CD4-positive, alpha-beta T cell treated with Interleukin-15 for 1 hour (primary cell): Measurements from ENCODE around the gene ST7.

Experiments used
- DNase-seq: peaks from one replicate; pipeline ENCODE4 v3.0.0-alpha.2; 2020

ST7 gene

DNA sequence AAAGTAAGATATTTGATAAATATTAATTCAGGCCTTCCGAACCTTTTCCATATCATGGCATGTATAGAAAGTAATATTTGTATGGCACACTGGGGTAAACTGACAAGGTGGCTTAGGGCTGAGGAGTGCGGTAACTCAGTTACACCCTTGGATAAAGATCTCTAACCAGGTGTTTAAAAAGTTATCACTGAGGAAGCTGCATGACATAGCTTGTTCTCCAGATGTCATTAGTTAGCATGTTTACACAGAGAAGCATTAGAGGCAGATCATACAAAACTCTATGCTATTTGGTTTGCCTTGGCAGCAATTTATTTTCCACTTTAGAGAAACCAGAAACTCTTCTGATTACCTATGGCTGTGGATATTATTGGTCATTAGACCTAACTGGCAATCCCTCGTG, 118.2 kb downstream of the ST7 start:
- no peak for DNase-seq

DNA sequence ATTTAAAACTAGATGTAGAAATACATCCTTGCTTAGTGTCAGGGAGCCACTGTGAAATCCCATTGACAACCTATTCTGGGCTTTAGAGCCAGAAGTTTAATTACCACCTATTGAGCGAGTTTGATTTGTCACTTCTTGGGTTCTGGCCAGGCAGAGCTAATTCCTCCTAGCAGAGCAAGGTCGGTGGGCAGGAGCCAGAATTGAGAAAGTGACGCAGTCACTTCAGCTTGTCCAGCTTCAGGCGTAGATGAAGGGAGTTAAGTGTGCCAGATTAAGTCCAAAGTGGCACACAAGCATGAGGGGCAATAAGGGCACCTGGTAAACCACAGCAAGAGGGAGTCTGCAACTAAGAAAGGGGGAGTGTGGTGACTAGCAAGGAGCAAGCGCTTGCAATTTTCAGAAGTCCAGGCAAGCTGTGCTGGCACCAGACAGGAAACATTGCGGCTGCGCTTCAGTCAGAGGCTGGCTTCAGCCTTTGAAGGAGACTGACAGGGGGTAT, 119.4 kb downstream of the ST7 start:
- DNase-seq: no peak

GRCh38 chr7:117074378-117074777, 121.1 kb downstream of the ST7 start:
- no peak for DNase-seq

- DNase-seq: no peak
Observed at GRCh38 chr7:117075934-117076333, 122.6 kb downstream of the ST7 start.

DNA sequence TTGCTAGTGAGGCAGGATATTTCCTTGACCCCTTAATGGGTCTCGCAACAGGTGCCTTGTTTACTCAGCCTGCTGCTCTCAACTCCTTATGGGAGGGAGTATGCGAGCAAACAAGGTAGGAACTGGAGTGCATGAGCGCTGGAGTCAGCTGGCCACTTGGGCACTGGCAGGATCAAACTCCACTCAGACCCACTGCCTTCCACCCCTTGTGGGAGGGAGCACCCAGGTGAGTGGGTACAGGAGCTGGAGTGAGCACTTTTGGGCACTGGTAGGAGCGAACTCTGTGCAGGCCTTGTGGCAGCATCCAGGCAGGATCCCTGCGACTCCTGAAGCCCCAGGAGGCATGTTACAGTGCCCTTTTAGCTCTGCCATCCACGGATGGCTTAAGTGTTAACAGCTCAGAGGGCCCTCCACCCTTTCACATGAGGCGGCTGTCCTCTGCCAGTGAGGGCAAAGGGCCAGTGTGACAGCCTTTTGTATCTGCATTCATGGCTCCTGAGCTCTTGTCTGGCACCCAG, 123.2 kb downstream of the ST7 start:
- DNase-seq: no peak

- DNase-seq: no peak
Observed at GRCh38 chr7:117077658-117078057, 124.4 kb downstream of the ST7 start.

DNA sequence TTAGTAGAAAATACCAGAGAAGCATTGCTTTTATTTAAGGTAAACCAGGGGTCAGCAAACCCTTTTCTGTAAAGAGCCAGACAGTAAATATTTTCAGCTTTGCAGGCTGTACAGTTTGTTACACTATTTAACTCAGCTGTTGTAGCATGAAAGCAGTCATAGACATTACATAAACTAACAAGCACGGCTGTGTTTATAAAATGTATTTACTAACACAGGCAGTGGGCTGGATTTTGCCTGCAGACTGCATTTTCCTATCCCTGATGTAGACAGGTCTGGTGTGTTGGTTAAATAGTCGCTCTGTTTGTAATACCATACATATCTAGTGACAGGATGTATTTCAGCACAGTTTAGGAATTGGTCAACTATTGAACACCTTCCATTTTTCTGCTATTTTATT, 129.3 kb downstream of the ST7 start:
- no peak for DNase-seq

- DNase-seq: no peak
Observed at GRCh38 chr7:117083648-117084047, 130.3 kb downstream of the ST7 start.

DNA sequence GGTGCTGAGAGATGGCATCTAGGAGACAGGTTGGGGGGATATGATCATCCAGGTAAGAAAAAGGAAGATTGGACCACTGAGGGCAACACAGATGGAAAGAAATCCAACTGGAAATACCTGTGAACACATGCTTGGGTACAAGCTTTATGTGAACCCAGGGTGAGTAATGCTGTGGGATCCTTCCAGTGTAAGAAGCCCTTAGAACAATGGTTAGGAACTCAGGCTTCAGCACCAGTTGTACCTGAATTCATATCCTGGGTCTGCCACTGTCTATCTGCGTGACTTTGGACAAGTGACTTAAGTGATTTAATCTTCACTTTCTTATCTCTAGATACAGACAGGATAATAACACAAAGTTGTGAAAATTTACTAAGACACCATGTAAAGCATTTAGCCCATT, 131.0 kb downstream of the ST7 start:
- DNase-seq: no peak

- DNase-seq: no peak
Observed at GRCh38 chr7:117085275-117085674, 132.0 kb downstream of the ST7 start.

- DNase-seq: no peak
Observed at GRCh38 chr7:117085769-117086463, 132.6 kb downstream of the ST7 start.

DNA sequence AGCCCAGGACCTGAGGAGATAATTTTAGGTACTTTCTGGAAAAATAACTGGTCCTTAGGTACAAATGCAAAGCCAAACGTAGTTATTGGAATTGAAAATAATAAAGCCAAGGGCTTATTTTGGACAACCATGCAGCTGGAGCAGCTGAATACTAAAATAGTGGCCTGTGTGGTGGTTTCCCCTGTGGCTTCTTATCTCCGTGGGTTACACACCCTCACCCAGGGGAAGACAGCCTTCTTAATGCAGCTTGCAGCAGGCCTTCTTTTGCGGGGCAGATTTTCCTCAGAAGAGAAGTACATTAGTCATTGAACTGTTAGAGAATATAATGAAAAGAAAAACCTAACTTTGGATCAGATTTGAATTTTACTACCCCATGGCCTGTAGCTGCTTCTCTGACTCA, 133.5 kb downstream of the ST7 start:
- DNase-seq: no peak

DNA sequence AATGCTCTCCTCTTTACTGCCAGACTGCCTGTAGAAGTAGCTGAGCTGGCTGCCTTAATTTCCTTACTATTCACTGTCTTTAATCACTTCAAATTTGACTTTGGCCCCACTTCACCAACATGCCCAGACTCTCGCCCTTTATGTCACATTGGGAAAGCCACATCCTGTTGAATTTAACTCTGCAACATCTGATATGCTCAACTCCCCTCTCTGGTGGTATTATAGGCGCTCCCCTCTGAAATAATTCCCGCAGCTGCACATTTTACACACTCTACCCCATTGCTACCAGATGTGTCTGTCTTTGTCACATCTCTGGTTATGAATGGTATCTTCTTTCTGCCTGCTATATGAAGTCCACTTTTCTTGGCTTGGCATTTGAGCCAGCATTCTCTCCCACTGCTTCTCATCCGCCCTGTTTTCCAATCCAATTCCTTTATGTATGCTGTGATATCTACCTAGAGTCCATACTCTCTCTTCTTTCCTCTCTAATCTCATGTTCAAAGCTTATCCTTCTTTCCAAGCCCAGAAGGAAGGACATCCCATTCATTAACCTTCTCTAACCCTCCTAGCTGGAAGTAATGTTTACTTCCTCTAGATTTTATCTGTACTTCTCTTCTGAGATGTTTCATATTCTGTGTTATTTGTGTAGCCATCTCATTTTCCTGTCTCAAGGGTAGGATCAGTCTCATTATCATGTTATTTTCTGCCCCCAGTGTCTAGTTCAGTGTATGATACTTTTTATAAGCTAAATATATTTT, 134.5 kb downstream of the ST7 start:
- DNase-seq: no peak

GRCh38 chr7:117088623-117089194, 135.4 kb downstream of the ST7 start:
- DNase-seq: no peak

DNA sequence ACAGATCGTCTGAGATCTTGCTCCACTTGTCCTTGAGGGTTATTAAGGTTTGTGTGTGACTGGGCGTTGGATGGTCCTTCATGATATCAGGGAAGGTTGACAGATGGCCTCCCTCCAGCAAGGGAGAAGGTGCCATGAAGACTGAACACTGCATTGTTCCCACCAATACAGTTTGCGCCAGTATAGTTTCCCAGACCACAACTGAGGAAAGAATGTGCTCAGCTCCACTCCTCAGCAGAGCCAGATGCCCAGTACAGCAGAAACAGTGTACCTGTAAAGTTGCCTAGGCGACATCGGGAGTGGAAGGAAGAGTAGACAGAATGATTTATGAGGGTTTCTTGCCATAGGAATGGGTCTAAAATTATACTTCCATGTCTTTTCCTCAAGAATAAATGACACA, 137.5 kb downstream of the ST7 start:
- DNase-seq: no peak

DNA sequence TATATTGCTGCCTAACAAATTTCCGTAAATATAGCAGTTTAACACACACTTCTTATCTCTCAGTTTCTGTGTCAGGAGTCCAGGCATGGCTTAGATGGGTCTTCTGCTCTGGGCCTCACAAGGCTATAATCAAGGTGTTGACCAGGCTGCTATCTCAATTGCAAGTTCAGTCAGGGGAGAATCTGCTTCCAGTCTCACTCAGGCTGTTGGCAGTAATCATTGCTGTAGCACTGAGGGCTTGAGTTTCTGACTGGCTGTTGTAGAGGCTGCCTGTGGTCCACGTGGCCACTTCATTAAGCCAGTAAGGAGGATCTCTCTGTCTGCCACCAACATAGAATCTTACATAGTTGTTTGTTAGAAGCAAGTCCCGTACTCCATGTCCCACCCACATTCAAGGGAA, 138.4 kb downstream of the ST7 start:
- DNase-seq: no peak

DNA sequence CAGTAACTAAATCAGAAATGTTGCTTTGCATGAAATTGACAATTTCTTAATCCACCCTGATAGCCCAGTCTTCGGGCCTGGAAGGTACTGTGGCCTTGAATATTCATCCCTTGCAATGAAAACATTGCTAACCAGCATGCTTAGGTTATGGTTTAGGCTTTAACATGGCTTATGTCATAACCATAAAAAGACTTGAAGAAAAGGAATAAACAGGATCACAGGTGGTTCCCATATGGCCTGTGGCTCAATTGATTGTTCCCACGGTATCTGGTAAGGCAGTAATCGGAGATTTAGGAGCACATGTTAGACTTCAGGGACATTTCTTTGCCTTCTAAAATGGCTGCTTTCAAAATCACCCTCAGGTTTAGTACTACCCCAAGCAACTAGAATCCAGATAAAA, 139.5 kb downstream of the ST7 start:
- DNase-seq: no peak

DNA sequence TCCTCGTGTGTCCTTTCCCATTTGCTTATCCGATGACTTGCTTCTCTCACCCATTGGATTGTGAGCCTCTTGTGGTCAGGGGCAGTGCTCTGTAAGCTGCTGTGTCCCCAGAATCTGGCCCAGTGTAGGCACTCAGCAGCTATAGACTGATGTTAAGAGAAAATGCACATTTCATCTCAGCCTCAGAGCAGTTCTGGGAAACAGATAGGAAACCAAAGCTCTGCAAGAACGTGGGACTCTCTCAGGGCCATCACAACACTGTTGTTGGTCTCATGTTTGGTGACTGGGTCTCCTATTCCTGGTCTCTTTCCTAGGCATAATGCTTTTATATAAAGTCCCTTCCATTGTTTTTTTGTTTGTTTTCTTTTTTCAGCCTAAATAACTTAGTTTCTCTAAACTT, 141.2 kb downstream of the ST7 start:
- DNase-seq: no peak

DNA sequence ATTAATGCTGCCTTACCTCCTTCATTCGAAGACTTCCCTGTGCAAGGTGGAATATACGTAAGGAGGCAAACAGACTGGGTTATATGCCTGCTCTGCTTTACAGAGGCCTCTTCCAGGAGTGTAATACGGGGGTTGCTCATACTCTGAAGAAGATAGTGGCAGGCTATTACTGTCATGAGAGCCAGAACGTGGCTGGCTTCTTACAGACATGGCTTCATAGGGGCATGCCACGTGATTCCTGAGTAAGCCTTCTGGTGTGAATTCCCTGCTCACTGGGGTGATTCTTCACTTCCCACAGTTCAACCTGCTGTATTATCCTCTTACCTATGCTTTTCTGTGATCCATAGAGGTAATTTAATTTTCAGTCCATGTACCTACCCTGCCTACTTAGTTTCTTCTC, 141.8 kb downstream of the ST7 start:
- no peak for DNase-seq

DNA sequence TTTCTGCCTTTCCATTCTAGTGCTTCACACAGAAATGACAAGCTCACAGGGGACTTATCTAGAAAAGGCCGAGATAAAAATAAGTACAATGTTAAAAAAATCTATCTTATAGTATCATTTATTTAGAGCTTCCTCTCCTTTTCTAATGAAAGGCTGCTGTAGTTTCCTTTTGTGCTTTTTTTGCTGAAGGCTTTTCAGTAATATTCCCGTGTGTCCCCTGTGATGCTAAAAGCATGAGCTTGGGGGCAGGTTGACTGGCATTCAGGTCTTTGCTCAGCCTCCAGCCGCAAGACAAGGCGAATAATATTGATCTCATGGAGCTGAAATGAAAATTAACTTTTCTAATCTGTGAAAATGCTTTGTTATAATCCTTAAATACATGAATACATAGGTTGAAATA, 143.0 kb downstream of the ST7 start:
- DNase-seq: no peak

DNA sequence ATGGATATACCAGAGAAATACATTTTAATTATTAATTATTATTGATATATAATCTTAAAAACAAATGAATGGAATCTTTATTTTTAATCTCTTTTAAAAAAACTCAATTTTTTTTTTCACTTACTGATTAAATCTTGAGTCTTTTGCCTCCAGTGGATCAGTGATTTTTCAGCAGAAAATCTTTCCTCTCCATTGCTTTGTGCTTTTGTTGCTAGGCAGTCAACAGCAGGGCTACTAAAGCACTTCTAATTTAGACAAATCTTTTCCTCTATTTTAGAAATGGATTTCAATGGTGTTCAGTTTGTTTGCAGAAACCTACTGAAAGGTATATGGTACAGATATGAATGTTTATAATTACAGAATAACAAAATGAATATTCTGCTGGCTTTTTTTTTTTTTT, 143.6 kb downstream of the ST7 start:
- no peak for DNase-seq

- no peak for DNase-seq
Observed at GRCh38 chr7:117097860-117098259, 144.6 kb downstream of the ST7 start.

DNA sequence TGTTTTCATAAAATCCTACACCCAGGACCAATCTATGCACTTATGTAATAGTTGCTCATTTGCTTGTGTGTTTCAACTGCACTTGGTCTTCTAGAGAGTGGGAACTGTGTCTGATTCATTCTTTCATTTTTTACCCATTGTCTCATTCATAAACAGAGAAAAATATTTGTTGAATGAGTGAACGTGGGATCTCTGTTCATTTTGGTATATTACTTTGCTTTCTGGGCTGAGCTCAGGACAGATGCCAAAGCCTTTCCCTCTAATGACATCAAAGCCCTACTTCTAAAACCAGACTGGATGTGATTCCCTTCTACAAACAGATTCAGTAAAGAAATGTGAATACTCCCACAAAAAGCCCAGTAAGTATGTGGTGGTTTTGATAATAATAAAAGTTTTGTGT, 145.2 kb downstream of the ST7 start:
- no peak for DNase-seq

- no peak for DNase-seq
Observed at GRCh38 chr7:117101026-117101425, 147.7 kb downstream of the ST7 start.
